HG03460 (cell line): ENCODE data around the gene ZNF417.
"Not testable (repeated sequence)": the region's sequence is repeated elsewhere in the genome, so short reads cannot be mapped to it uniquely, and the experiment has no call there.

Experiments used
- ATAC-seq: cut with Tn5 transposase; IDR thresholded peaks from one replicate; pipeline ENCODE4 v1.9.1; 2021; ENCODE audit not compliant: unreplicated experiment

The ZNF417 gene

GRCh38 chr19:57888107-57888559 lies 28.3 kb downstream of the ZNF417 start:
- no peak for ATAC-seq

- no peak for ATAC-seq
These were observed 29.0 kb downstream of the ZNF417 start for GRCh38 chr19:57887195-57887941.

GRCh38 chr19:57886046-57886445 lies 30.3 kb downstream of the ZNF417 start:
- ATAC-seq = no peak

GRCh38 chr19:57873883-57874799 lies 42.3 kb downstream of the ZNF417 start:
- ATAC-seq = not testable (repeated sequence)

GRCh38 chr19:57872450-57872849 lies 43.9 kb downstream of the ZNF417 start:
- ATAC-seq = no peak

GRCh38 chr19:57870225-57870624 lies 46.2 kb downstream of the ZNF417 start:
- no peak for ATAC-seq

- not testable (repeated sequence) for ATAC-seq
These were observed 46.7 kb downstream of the ZNF417 start for GRCh38 chr19:57869655-57870054.

GRCh38 chr19:57867868-57868492 lies 48.4 kb downstream of the ZNF417 start:
- no peak for ATAC-seq
